ENCODE data around the gene ELK3. TPM values are rescaled to one million over a fixed set of nuclear protein-coding genes. Genes with fewer than 3 reads are reported as not detected.
"Not testable (repeated sequence)": the region's sequence is repeated elsewhere in the genome, so short reads cannot be mapped to it uniquely, and the experiment has no call there.

ELK3 gene
- total RNA-seq, 1 donor from 2014 or later: 45.6 TPM

GRCh38 chr12:96311191-96311590, 117.0 kb downstream of the ELK3 start:
- DNase-seq: no peak

DNA sequence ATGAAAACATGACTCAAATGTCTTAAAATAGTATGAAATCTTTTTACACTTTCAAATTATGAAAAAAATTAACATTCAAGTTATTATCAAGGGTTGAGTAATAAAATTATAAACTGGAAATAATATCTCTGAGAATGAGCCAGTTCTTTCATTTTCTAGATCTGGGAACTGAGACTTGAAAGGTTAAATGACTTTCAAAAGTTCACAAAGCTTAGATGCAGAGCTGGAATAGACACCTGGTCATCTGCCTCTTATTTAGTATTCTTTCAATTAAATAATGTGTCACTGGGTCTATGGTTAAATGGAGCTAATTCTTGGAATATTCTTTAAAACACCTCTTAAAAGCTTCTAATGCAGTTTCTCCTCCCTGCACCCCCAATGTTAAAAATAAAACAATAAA, 119.4 kb downstream of the ELK3 start:
- no peak for DNase-seq

GRCh38 chr12:96314723-96315122, 120.5 kb downstream of the ELK3 start:
- DNase-seq: no peak

DNA sequence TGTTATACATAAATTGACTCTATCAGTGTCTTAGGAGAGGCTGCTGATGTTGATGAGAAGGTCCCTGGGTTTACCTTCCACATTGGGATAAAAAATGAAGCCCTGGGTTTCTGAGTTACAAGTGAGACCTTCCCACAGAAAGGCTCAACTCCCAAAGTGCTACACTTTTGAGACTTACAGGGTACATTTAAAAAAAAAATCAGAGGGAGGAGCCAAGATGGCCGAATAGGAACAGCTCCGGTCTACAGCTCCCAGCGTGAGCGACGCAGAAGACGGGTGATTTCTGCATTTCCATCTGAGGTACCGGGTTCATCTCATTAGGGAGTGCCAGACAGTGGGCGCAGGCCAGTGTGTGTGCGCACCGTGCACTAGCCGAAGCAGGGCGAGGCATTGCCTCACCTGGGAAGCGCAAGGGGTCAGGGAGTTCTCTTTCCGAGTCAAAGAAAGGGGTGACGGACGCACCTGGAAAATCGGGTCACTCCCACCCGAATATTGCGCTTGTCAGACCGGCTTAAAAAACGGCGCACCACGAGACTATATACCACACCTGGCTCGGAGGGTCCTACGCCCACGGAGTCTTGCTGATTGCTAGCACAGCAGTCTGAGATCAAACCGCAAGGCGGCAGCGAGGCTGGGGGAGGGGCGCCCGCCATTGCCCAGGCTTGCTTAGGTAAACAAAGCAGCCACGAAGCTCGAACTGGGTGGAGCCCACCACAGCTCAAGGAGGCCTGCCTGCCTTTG, 121.7 kb downstream of the ELK3 start:
- DNase-seq: not testable (repeated sequence)

DNA sequence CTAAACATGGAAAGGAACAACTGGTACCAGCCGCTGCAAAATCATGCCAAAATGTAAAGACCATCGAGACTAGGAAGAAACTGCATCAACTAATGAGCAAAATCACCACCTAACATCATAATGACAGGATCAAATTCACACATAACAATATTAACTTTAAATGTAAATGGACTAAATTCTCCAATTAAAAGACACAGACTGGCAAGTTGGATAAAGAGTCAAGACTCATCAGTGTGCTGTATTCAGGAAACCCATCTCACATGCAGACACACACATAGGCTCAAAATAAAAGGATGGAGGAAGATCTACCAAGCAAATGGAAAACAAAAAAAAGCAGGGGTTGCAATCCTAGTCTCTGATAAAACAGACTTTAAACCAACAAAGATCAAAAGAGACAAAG, 123.6 kb downstream of the ELK3 start:
- DNase-seq: not testable (repeated sequence)

Other genes with a start within 250 kb of the ELK3 start
- gene HAL, start 198.0 kb upstream of the ELK3 start, total RNA-seq: 0.14 and 0.17 TPM in 2 replicates
- 111 and 137 TPM in 2 replicates for gene LTA4H, start 158.8 kb upstream of the ELK3 start, total RNA-seq
- 182 and 232 TPM in 2 replicates for gene CDK17, start 206.1 kb downstream of the ELK3 start, total RNA-seq